HG03045 (cell line): ENCODE measurements around the gene PEPD.

Experiments
- ATAC-seq: cut with Tn5 transposase; IDR thresholded peaks from one replicate; pipeline ENCODE4 v1.9.1; 2021; ENCODE audit warnings: mild to moderate bottlenecking, moderate library complexity; ENCODE audit not compliant: unreplicated experiment

The PEPD gene

GRCh38 chr19:33461256-33462111 is 60.1 kb downstream of the PEPD start:
- ATAC-seq: no peak

- no peak for ATAC-seq
Measured at GRCh38 chr19:33460221-33460908, 61.2 kb downstream of the PEPD start.

DNA sequence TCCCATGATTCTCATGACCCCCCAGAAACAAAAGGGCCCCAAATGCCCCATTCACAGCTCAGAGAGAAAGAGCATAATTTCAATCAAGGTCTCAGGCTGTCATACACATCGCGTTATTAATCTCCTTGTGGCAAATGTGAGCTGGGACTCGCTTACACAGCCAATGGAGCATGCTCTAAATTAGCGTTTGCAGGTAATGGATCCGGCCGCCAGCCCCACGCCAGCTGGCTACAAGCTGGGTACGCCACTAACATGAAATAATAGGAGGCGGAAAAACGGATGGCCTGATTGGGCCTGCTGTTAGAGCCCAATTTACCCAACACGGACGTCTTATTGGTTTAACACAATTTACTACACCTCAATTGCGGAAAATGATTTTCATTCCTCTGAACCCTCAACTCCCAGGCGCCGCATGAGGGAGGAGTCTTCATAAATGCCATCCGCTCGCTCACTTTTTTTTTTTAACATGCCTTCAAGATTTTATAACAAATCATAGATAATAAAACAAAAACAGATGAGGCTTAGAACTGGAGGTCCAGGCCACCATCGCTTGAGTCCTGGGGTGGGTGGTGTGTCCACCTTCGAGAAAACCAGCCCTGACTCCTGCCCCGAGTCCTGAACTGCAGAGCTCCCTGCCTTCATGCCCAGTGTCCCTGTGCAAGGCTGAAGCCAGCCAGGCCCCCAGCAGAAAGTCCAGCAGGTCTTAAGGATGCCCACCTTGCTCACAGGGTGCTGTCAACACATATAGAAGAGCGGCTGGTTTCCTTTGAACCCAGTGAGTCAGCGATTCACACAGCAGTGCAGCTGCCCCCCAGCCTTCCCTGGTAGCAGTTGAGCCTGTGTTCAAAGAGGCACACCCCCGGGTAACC is 62.1 kb downstream of the PEPD start:
- ATAC-seq: no peak

DNA sequence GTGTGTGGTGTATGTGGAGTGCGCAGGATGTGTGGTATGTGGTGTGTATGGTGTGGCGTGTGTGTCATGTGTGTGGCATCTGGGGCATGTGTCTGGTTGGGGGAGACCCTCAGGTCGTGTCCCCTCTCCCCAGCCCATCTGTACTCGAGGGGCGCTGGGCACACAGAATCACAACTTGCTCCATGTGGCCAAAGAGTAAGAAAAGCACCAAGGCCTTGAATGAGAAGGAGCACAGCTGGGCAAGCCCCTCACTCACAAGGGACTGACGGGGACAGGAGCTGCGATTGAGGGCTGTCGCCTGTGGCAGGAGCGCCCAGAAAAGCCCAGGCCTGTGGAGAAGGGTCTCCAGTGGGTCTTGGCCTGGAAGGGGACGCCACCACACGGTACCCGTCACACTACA is 62.8 kb downstream of the PEPD start:
- ATAC-seq: no peak

DNA sequence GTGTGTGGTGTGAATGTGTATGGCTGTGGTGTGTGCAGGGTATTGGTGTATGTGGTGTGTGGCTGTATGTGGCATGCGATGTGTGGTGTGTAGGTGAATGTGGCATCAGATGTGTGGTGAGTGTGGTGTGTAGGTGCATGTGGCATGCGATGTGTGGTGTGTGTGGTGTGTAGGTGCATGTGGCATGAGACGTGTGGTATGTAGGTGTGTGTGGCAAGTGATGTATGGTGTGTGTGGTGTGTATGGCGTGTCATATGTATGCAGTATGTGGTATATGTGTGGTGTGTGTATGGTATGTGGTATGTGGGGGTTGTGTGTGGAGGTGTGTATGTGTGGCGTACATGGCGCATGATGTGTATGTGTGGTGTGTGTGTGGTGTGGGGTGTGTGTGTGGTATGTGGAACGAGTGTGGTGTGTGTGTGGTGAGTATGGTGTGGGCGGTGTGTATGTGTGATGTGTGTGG is 63.4 kb downstream of the PEPD start:
- no peak for ATAC-seq

DNA sequence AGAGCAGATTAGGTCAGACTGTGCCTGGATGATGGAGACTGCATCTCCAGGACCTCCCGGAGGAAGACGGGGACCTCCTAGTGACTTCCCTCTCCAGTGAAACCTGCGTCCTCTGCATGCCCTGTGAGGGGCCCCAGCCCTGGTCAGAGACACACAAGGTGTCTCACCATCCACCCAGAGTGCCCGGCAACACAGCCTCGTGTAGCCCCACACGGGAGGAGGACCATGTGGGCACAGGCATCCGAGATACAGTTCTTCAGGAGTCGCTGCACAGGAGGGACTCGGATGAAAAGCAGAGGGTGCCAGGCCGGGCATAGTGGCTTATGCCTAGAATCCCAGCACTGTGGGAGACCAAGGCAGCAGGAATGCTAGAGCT is 64.8 kb downstream of the PEPD start:
- no peak for ATAC-seq

GRCh38 chr19:33456076-33456844 is 65.3 kb downstream of the PEPD start:
- ATAC-seq: no peak

GRCh38 chr19:33453265-33453664 is 68.3 kb downstream of the PEPD start:
- ATAC-seq: no peak

DNA sequence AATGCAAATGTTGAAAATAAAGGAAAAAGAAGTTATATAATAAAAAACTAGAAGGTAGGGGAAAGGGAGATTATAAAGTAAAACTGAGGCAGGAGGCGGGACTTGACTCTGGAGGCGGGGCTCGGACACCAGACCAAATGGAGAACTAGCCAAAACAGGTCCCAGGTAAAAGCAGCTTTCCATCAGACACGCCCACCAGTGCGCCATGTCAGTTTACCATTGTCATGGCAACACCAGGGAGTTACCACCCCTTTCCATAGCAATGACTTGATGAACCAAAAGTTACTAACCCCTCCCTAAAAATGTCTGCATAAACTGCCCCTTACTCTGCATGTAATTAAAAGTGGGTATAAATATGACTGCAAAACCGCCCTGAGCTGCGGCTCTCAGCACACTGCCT is 70.9 kb downstream of the PEPD start:
- no peak for ATAC-seq

- no peak for ATAC-seq
Measured at GRCh38 chr19:33449799-33450198, 71.8 kb downstream of the PEPD start.

DNA sequence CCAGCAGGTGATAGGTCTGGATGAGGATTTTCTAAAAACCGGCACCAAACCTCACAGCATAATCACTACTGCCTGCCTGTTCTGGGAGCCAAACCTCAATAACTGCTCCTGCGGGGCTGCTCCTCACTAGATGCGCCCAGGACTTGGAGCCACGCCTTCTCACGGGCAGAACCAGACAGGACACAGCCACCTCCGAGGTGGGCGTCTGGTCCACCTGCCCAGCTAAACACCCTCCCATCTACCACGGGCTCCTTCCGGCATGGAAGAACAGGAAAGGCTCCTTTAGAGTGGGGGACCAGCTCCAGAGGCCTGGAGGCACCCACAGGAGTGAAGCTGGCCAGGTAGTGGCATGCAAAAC is 73.5 kb downstream of the PEPD start:
- ATAC-seq: no peak

GRCh38 chr19:33447336-33448158 is 74.0 kb downstream of the PEPD start:
- no peak for ATAC-seq

DNA sequence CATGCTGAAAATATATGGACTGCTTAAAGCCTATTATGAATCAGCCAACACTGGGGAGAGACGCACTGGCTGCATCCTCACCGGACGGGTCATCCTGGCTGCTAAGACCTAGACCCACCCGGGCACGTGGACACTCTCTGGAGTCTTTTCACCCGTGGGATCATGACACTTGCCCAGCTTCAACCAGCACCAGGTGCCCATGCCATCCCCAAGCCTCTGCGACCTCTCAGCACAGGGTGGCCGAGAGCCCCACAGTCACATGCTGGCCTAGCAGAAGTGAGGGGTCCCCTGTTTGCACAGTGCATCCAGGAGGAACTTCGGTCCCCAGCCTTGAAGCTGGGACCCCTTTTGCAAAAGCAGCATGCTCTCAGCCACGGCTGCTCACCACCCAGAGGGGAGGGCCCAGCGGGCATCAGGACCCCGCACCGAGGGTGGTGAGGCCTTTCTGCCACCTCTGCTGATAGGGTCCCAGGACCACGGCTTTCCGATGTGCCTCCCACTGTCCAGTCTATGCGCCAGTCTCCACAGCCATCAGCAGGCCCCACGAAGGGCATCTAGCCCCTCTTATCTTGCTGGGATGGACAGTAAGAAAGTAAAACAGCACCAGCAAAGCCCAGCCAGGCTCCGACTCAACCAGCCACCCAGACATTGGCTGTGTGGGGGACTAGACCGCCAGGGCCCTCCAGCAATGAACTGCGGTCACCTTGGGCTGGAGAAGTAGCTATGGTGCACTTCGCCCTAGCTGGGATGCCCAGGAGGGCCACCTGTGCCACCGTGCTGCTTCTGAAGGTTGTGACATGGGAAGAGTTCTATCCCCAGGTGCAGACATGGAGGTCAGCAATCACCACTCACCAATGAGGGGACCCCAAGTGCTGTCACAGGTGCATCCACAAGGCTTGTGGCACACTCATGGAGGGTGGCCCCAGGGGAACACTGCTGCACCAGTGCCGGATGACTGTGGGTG is 75.0 kb downstream of the PEPD start:
- no peak for ATAC-seq

GRCh38 chr19:33445442-33446329 is 75.9 kb downstream of the PEPD start:
- no peak for ATAC-seq

GRCh38 chr19:33444562-33445441 is 76.8 kb downstream of the PEPD start:
- no peak for ATAC-seq

DNA sequence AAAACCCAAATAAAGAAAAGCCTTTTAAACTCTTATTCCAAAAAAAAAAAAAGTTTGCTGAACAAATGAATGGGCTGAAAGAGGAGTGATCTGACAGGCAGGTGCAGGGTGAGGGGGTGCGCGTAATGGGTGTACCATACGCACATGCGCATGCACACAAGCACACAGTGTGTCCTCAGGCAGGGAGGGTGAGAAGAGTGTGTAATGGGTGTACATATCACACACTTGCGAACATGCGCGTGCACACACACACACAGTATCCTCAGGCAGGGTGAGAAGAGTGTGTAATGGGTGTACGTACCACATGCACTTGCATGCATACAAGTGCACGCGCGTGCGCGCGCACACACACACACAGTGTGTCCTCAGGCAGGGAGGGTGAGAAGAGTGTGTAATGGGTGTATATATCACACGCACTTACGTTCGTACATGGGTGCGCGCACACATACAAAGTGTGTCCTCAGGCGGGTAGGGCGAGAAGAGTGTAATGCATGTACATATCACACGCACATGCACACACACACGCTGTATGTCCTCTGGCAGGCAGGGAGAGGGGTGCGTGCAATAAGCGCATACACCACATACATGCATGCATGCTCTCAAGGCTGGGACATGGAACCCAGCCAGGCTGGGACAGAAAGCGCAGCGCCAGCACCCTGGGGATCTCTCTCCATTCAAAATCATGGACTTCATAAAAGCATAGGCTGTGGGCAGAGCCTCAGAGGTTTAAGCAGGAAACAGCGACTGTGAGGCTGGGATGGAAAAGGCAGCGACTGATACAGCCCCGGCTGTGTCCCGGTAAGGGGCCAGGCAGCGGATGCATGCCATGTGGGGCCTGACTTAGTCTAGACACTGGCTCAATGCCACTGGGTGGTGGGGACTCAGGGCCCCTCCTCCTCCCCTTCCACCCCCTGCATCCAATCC is 77.7 kb downstream of the PEPD start:
- ATAC-seq: no peak
